NCI-H446 (cell line): Measurements from ENCODE around the gene HPCA.

ENCODE experiments used
- DNase-seq, 2 experiments: peaks; one replicate each; lab custom pipeline; 2025; lab: John Stamatoyannopoulos, UW

Gene HPCA

DNA sequence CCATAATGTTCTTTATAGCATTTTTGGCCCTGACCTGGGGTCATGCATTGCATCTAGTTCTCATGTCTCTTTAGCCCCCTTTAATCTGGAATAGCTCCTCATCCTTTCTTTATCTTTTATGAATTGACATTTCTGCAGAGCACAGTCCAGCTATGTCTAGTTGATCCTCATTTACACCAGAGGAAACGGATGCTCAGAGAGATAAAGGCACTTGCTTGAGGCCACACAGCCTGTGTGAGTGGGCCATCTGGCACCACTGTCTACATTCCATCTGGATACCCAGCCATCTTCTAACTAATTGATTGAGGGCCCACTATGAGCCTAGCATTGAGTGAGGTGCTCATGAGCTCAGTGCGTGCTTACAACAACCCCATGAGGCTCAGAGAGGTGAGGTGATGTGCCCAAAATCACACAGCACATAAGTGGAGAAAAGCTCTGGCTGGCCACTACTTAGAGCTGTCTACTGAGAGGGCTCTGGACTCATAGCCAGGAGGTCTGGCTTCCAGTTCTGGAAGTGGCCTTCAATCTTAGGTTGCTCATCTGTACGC, 3.5 kb downstream of the HPCA start:
- DNase-seq = no peak

DNA sequence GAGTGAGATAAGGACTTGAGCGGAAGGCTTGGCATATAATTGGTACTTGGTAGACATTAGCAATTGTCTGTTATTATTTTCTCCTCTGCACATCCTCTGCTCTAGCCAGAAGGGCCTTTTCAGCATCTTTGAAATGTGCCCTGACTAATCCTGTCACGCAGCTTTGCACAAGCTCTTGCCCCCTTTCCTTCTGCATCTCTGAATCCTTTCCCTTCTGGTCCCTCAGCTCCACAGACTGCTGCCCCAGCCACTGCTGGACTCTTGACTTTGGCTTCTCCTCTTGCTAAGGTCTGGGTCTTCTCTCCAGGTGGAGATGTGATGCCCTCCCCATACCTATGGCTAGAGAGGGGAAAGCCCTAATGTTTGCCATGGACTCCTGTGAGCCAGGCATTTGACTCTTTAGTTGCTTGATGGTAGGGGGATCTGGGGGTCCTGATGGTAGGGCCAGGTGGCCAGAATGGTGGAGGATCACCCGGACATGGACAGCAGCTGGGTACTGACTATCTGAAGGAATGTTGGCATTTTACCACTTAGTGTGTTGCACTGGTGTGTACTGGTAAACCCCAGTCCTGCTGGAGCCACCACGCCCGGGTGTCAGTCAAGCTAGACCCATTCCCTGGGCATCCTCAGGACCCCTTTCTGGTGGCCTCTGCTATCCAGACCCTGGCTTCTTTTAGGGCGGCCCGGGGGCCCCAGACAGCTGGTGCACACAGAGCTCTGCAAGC, 4.4 kb downstream of the HPCA start:
- DNase-seq = no peak

DNA sequence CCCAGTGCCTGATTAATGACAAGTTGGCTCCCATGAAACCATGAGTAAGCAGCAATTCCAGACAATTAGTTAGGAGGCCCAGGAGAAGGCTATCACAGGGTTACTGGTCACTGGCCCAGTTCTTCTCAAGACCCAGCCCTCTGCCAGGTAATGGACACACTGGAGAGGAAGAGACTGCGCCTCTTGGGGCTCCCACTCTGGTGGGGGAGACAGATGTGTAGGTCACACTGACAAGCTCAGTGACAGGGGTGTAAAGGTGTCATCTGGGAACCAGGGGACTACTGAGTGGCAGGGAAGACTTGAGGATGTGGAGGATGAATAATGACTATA, 4.9 kb downstream of the HPCA start:
- DNase-seq = no peak

DNA sequence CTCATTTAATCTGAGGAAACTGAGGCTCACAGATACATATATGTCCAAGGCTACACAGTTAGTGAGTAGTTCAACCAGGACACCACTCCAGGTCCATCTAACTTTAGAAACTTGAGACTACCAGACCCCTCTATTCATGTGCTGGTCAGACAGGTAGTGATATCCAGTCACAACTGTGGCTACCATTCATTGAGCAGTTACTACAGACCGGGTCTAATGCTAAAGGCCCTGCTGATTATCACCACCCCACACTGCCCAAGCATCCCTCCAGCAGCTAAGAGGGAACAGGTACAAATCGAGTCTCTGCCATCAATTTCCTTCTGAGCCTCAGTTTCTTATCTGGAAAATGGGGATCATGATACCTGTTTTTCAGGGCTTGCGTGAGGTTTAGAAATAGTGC, 5.3 kb downstream of the HPCA start:
- DNase-seq = no peak

DNA sequence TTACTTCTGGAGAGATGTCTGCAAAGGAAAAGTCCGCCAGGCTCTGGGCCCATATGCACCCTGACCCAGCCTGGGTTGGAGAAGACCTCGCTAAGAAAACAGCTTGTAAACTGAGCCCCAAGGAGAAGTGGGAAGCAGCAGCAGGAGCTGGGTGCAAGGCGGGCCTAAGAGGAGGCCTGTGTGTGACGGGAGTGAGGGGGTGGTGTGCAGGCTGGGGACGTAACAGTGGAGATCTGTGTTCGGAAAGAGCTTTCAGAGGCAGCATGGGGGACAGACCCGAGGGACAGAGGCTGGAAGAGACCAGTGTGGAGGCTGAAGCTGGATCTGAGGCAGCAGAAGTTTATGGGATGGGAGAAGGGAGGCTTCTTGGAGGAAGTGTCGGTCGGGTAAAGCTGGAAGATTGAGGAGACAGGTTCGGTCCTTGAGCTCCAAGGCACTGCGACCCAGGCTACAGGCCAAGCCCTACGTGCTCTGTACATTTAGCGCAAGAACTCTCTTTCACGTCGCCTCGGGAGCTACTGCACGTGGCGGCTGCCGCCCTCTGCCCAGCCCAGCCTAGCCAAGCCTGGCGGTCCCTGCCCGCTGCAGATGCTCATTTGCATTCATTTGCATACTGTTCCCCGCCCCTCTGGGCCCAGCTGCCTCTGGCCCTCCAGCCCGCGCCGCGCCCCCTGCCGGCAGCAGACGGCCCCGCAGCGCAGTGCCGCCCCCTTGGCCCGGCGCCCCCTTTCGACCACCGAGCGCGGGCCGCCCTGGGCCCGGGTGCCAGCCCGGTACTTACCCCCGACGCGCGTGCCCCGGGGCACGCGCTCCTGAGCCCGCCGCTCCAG, 6.3 kb downstream of the HPCA start:
- DNase-seq = no peak

DNA sequence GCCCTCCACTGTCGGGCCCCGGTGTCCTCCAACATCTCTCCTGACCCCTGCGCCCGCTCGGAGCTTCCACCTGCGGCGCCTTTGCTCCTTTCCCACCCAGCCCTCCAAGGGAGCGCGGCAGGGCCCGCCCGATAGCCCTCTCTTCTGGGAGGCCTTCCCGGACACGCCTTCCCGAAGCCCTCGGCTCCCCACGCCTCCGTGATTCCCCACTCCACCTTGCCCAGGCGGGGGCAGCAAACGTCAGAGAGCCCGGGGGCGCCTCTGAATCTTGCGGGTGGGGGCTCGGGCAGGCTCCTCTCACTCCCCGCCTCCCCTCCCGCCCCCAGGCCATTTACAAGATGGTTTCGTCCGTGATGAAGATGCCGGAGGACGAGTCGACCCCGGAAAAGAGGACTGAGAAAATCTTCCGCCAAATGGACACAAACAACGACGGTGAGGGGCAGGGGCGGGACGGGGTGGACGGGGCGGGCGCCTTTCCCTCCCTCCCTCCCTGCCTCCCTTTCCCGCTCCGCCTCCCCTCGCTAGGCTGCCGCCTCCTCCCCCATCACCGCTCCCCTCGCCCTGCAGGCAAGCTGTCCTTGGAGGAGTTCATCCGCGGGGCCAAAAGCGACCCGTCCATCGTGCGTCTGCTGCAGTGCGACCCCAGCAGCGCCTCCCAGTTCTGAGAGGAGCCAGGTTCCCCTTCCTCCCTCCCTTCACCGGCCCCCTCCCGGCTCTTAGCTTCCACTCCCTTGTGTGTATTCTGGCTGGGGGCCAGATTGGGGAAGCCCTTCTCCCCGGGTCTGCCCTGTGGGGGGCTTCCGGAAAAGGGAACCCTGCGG, 7.1 kb downstream of the HPCA start:
- no peak for DNase-seq

DNA sequence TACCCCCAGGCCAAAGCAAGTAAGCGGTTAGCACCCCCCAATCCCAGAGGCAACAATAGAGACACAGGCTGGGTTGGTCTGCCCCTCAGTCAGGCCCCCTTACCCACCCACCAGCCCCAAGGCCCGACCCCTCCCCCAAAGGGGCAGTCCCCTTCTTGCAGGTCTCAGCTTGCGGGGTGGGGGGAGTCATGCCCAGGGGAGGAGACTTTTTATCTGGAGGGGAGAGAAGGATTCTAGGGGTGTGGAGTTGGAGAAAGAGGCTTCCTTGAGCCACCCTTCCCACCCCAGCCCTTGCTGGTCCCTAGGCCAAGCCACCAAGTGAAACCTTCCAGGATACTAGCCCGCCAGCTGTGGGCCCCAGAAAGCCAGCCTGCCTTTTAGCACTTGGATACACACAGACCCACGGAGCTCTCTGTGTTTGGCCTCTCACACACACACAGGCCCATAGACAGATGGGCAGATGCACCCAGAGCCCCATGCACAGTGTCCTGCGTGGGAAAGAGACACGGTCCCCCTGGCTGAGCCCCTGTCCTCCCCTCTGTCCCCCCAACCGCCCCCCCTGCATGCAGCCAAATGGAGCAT, 7.8 kb downstream of the HPCA start:
- no peak for DNase-seq

DNA sequence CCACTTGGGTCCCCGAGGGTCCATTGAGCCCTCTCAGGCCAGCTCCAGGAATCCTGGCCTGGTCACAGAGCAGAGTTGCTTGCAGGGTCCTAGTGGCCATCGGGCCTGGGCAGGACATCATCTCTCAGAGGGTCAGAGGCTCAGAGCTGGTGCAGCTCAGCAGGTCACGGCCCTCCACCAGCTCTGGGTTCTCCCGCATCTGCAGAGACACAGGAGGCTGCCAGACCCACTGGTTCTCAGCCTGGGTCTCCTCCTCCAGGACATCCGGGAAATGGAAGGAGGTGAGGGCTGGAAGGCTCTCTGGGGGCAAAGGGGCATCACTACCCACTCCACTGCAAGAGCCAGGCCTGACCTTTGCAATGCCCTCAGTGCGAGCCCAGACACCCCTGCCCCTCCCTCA, 8.4 kb downstream of the HPCA start:
- DNase-seq = no peak

DNA sequence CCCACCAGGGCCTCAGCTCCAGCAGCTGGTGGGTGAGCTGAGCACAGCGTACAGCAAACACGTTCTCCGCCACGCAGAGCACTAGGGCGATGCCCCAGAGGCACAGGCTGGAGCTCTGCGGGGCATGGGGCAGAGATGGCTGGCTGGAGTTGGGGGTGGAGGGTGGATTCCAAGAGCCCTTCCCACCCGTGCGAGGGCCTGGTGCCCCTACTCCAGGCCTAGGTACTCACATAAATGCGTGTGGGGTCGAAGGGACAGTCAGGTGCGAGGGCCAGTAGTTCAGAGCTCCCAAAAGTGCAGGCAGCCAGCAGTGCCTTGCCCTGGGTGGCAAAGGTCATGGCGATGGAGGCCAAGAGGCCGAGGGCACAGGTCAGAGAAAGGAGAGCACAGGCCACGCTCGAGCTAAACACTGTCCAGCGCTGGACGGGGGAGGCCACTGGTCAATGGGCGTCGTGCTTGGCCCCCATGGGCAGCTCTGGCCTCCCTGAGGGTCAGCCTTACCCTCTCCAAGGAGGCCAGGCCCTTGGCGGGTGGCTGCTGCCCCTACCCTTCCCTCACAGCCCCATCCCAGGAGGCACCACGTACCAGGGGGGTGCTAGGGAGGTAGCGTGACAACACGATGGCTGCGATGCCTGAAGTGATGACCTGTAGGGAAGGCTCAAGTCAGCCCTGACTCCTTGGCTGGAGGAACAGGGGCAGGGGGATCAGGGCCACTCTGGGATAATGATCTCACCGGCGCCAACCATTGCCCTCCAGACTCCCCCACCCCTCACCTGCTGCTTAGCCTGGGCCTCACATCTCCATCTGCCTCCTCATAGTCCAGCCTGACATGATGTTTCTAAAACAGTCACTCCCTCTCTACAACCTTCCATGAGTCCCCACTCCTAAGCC, 9.3 kb downstream of the HPCA start:
- no peak for DNase-seq

DNA sequence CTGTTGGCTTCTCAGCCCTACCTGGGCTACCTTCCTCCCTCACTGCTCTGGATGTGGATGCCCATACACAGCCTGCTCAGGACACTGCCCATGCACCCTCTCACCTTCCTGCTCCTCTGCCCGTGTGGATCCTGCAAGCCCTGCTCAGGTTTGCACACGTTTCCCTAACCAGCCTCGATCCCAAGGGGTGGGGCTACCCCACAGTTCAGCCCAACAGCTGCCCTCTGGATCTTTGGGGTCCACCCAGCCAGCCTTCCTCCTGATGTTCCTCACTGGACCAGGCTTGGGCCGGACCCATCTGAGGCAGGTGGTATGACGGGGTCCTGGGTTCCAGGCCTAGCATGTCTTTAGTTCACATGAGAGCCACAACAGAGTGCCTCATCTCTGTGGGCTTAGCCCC, 10.2 kb downstream of the HPCA start:
- no peak for DNase-seq

DNA sequence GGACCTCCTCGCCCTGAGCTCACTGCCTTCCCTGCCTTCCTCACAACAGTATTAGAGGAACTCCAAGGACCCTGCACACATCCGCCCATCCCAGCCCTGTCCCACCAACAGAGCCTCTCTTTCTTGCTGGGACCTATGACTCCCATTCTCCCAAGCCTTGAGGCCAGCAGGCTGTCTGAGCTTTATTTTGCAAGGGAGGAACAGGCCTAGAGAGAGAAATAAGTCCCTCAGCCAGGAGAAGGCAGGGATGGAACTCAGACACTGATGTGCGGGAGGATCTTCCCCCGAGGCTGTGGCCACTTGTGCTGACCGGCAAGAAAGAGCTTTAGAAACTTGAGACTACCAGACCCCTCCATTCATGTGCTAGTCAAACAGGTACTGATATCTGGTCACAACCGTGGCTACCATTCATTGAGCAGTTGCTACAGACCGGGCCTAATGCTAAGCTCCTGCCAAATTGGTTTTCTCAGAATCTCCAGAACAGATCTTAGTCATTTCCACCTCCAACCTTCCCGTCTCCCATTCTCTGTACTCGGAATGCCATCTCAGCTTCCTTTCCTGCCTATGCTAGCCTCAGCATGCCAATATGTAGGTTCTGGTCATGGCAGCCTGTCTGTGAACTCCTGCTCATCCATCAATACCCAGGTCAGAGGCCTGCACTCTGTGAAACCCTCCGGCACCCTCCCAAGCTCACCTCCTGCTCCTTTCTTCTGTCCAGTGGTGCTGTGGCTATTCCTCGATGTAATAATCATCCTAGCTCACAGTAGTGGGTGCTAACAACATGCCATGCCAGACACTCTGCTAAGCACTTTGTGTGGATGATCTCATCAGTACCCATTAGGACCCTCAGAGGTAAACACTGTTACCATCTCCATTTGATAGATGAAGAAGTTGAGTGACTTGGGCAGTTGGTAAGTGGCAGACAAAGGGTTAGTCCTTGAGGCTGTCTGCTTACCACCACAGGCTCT, 11.1 kb downstream of the HPCA start:
- no peak for DNase-seq

DNA sequence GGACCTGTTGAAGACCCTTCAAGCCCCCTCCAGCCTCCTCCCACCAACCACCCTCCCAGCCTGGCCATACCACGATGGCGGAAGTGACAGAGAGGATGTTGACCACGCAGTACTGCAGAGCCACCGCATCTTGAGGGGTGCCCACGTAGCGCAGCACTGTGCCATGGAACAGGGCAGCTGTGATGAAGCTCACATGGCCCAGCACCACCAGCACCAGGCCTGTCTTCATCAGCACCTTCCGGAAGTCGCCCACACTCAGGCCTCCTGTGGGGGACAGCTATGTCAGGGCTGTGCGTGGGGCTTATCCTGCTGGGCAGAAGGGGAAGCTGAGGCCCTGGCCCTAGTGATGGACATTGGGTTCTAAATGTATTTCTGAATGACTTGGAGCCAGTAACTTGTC, 11.8 kb downstream of the HPCA start:
- DNase-seq = no peak

DNA sequence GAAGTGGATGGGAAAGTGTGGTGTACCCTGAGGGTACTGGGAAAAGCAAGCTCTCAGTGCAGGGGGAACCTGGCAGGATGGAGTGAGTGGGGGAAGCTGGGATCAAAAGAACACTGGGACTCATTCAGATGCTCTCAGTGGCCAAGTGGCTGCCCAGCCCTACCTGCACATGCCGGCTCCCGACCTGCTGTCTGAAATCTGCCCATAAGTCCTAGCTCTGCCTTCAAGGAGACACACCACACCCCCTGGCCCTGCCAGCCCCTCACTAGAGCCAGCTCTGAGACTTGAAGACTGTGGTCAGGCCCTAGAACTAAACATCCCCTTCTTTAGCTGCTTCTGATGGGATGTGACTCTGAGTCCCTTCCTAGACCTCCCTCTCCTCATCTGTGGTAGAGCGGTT, 12.7 kb downstream of the HPCA start:
- no peak for DNase-seq

DNA sequence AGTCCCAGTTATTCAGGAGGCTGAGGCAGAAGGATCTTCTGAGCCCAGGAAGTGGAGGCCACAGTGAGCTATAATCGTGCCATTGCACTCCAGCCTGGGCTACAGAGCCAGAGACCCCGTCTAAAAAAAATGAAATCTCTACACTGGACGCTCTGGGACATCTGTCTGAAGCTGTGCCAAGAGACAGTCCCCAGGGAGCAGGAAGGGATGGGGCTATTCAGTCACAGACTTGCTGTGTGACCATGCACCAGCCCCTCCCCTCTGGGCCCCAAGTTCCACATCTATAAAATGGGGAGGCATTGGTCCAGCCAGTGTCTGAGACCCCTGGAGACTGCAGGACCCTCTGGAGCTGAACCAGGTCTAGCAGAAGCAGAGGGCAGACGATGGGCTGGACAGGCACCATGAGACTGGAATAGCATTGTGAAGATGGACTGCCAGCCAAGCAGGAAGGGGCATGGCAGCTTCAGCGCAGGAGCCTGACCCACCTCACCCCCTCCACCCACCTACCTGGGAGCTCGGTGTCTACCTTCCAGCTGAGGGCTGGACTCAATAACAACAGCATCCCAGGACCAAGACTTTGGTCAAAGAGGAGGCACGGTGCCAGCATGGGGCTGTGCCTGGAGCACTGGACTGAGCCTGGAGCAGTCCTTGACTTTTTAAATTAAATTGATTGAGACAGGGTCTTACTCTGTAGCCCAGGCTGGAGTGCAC, 13.4 kb downstream of the HPCA start:
- DNase-seq = no peak

DNA sequence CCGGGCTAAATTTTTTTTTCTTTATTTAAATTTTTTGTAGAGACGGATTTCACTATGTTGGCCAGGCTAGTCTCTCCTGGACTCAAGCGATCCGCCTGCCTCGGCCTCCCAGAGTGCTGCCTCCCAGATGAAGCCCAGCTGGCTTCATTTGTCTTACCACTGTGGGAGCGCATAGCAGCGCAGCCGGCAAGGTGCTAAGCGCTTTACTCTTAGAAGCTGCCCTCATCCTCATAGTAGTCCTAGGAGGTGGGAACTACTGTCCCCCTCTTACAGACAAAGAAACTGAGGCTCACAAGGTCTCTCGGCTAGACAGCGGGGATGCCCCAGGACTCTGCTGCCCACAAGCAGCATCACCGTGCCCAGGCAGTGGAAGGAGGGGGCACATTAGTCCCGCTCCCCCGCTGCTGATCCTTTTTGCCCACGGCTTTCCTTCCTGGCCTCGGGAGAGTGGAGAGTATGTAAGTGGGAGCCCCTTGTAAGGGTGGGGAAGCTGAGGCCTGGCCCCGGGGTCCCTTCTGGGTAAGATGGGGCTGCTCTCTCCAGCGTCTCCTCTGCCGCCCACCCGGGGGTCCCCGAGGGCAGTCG, 14.2 kb downstream of the HPCA start:
- DNase-seq = no peak

DNA sequence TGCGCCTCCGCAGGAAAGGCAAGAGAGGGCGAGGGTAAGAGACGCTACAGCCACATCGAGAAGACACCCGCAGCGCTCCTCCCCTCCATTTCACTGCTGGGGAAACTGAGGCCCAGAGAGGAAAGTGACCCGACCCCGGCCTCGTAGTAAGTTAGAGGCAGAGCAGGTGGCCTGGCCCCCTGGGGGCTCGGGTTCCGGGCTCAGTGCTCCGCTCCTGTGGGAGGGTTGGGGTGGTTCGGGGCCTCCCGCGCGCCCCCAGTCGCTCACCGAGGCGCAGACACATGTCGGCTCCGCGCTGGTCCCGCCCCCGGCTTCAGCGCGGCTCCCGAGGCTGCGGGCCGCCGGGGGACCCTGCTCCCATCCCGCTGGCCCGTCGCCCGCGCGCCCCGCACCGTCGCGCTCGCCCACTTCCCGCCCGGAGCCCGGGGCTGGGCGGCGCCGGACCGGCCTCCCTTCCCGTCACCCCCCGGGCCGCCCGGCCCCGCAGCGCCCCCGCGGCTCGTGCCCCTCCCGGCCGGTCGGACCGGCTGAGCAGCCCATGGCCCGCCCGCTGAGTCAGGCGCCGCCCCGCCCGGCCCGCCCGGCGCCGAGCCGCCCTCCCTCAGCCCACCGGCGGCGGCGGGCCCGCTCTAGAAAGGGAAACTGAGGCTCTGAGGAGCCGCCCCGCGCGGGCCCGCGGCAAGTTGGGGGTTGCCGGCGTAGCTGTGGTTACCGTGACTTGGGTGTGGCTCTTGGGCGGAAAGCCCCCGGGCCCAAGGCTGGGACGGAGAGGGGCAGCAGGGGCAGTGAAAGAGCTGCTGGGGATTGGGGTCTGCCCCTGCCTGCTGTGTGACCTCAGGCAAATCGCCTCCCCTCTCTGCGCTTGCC, 14.9 kb downstream of the HPCA start, which contains the start of gene TMEM54:
Gene TMEM54 (minus strand): TSS at position 434 of the 867 bp plus-strand sequence. CDS start 151 bp downstream, at position 283.
- peak in 1 of 2 experiments; percentile 36 for DNase-seq

DNA sequence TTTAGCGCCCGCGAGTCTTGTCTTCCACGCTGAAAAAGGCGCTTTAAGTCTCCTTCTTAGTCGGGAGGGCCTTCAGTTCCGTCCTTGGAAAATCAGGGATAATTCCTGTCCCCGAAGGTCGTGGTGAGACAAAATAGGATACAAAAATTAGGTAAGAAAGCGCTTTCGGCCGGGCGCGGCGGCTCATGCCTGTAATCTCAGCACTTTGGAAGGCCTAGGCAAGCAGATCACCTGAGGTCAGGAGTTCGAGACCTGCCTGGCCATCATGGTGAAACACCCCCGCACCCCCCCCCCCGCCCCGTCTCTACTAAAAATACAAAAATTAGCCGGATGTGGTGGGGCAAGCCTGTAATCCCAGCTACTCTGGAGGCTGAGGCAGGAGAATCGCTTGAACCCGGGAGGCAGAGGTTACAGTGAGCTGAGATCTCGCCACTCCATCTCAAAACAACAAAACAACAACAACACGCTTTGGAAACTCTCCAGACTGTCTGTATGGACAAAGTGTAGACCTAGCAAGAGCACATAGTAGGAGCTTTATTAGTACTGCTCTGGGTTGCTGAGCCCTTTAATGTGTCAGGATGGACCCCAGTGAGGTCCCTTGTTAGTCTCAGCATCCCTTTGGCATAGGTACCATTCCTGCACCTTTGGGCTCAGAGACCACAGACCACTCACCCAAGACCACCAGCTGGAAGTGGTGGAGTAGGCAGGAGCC, 15.7 kb downstream of the HPCA start:
- no peak for DNase-seq
